ENCODE data around the gene PRKX.
"Not testable (repeated sequence)": the region's sequence is repeated elsewhere in the genome, so short reads cannot be mapped to it uniquely, and the experiment has no call there.

Gene PRKX

GRCh38 chrX:3713225-3713936 is at the start of gene PRKX:
PRKX (minus strand) TSS chrX:3713649; CDS start chrX:3713253, 396 bp downstream.
- DNase-seq: peak; percentile 79

GRCh38 chrX:3763111-3763510 is 49.7 kb upstream of the PRKX start:
- DNase-seq: no peak

DNA sequence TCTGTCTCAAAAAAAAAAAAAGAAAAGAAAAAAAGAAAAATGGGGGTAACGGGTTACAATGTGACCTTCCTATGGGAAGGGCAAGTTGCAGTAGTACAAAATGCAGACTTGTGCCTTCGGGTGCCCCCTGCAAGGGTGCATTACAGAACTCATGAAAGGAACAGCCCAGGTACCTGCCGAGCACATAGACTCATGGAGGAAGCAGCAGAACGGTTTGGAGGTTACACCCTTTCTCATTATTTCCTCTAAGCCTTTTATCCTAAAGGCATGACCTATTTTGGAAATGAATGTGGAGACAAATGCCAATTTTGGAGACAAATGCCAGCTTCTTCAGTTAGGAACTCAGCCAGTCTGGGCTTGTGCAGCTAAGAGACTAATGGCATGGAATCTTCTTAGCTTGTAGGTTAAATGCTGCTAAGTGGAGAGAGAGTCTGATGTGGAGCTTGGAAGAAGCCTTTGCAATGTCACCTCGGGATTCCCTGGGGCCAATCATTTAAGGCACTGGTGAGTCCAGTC is 44.1 kb upstream of the PRKX start:
- no peak for DNase-seq

- no peak for DNase-seq
These were observed 34.7 kb upstream of the PRKX start for GRCh38 chrX:3748052-3748559.

- DNase-seq: peak; percentile 78
These were observed 30.5 kb upstream of the PRKX start for GRCh38 chrX:3743801-3744439.

- DNase-seq: not testable (repeated sequence)
These were observed 27.5 kb upstream of the PRKX start for GRCh38 chrX:3740946-3741345.

GRCh38 chrX:3738509-3738908 is 25.1 kb upstream of the PRKX start:
- peak; percentile 35 for DNase-seq

GRCh38 chrX:3736536-3736935 is 23.1 kb upstream of the PRKX start:
- not testable (repeated sequence) for DNase-seq

DNA sequence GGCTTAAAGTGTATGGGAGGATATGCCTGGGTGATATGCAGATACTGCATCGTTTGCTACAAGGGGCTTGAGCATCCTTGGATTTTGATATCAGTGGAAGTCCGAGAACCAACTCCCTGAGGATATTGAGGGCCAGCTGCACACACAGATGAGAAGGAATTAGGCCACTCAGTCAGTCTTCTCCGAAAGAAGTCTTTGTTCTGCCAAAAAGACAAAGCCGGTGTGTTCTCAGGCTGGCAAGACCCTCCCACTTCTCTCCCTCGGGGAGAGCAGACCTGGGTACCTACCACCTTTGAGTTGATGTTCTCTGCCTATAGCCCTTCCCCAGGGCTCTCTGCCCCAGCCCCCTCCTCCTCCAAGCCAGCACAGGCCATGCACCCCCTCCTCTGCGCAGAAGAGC is 22.4 kb upstream of the PRKX start:
- not testable (repeated sequence) for DNase-seq

- DNase-seq: not testable (repeated sequence)
These were observed 21.0 kb upstream of the PRKX start for GRCh38 chrX:3734456-3734855.

DNA sequence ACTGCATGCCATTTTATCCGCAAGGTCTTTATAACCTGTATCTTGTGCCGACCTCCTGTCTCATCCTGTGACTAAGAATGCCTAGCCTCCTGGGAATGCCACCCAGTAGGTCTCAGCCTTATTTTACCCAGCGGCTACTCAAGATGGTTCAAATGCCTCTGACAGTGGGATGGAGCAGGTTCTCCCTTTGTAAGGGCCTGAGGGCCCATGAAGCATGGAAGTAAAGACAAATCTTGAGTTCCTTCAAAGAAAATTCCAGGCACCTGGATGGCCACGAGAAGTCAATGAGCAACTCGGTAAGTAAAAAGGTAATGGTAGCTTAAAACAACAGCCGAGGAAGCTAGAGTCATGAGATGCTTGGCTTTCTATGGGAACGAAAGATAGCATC is 19.6 kb upstream of the PRKX start:
- no peak for DNase-seq

GRCh38 chrX:3732326-3733042 is 19.0 kb upstream of the PRKX start:
- DNase-seq: not testable (repeated sequence)

DNA sequence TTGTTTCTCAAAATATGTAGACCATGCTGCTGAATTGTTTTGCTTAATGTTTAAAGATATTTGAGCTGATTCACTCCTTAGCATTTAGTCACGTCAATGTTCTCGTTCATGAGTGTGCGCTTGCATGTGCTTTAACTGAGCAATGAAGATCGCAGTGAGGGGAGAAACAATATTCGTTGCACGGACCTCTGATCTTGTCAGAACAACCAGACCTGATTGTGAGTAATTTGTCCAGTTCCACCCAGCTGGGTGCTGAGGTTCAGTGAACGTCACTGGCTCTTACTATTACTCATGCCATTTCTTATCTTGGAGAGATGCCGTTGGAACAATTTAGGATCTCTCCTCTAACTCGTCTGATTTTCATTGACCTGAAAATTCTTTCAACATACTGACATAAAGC is 15.0 kb upstream of the PRKX start:
- DNase-seq: no peak

GRCh38 chrX:3723460-3723859 is 10.0 kb upstream of the PRKX start:
- DNase-seq: not testable (repeated sequence)

GRCh38 chrX:3717742-3718420 is 4.4 kb upstream of the PRKX start:
- no peak for DNase-seq

DNA sequence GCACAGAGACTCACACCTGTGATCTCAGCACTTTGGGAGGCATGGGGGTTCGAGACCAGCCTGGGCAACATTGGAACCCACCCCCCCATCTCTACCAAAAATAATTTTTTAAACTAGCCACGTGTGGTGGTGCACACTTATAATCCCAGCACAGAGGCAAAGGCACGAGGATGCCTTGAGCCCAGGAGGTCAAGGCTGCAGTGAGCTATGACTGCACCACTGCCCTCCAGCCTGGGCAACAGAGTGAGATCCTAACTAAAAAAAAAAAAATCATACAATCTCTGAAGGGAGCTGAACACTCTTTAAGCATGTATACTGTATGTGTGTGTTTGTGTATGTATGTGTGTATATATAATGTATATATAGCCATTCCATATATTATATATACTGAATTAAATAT is 2.5 kb upstream of the PRKX start:
- DNase-seq: no peak

GRCh38 chrX:3714706-3715479 is 1.4 kb upstream of the PRKX start:
- not testable (repeated sequence) for DNase-seq

GRCh38 chrX:3713937-3714434 is 537 bp upstream of the PRKX start:
- DNase-seq: peak; percentile 23

GRCh38 chrX:3712870-3713224 is 602 bp downstream of the PRKX start:
- no peak for DNase-seq

DNA sequence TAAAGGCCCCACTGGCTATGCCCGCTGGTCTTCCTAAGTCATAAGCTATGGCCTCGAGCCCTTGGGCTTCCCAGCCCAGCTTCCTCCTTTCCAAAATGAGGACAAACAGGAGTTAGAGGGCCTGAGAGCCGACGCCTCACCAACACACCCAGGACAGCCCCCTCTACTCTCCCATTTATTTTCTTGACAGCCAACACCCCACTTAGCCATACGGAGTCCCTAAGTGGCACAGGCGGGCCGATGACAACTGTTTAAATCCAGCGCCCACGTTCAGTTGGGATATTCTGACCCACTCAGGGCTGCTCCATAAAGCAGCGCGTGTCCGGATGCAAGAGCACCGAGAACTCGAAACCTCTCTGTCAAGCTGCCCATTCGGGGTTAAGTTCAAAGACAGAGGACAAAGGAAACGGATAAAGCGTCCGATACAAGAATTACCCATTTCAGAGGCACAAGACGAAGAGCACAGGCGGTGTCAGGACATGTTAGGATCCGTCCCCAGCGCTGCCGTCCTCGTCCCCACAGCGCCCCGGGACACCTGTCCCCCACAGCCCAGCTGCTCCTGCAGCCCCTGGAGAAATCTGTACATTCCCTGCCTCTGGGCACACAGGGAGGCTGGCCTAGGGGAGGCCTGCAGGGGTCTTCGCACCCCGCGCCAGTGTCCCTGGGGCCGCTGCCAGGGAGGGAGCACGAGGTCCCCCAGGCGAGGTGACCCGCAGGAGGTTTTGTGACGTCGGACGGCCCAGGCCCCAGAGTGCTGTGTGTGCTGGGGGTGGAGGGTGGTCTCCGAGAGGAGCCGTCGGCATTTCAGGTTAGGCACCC is 1.2 kb downstream of the PRKX start:
- DNase-seq: peak; percentile 16

DNA sequence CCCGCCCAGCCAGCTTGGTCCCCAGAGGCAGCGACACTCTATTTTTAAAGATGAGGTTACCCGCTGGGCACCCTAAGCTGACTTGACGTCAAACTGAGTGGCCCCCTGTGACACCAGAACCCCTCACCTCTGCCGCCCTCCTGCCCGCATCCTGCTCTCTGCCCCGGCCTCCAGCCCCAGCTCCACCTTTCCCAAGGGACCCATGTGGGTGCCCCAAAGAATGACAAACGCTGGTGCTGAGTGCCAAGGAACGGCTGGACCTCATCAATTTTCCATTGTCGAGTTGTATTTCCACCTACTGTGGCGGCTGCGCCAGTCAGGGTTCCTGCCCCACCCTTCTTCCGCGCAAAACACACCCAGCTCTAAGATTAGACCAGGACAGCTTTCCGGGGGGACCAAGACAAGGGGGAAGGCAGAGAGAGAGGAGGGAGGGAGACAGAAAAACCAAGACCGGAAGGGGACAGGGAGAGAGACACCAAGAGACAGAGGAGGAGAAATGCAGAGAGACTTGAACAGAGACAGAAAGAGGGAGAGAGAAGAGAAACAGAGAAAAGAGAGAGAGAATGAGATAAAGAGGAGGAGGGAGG is 2.0 kb downstream of the PRKX start:
- DNase-seq: peak; percentile 25
